Nucleus accumbens (tissue), 56 donors: Measurements from ENCODE around the gene UBE2E2.

ENCODE experiments used
- DNase-seq, 56 donors: peaks; one replicate each; lab custom pipeline; 2025; lab: John Stamatoyannopoulos, UW

The UBE2E2 gene

GRCh38 chr3:23192816-23193215 lies 10.3 kb upstream of the UBE2E2 start:
- DNase-seq = no peak

GRCh38 chr3:23193831-23194230 lies 9.3 kb upstream of the UBE2E2 start:
- no peak for DNase-seq

GRCh38 chr3:23198801-23199200 lies 4.3 kb upstream of the UBE2E2 start:
- DNase-seq = no peak

GRCh38 chr3:23199649-23200048 lies 3.5 kb upstream of the UBE2E2 start:
- no peak for DNase-seq

GRCh38 chr3:23201154-23201838 lies 1.8 kb upstream of the UBE2E2 start:
- DNase-seq = no peak

- peak in 33 of 56 donors; percentile 7 to 84 (median 63) for DNase-seq
These were observed 765 bp upstream of the UBE2E2 start for GRCh38 chr3:23202203-23202920.

- DNase-seq = peak in 37 of 56 donors; percentile 4 to 76 (median 46)
These were observed 692 bp downstream of the UBE2E2 start for GRCh38 chr3:23203708-23204330.

- no peak for DNase-seq
These were observed 3.2 kb downstream of the UBE2E2 start for GRCh38 chr3:23206366-23206765.

GRCh38 chr3:23209103-23209502 lies 6.0 kb downstream of the UBE2E2 start:
- no peak for DNase-seq

GRCh38 chr3:23209747-23210487 lies 6.8 kb downstream of the UBE2E2 start:
- DNase-seq = no peak

GRCh38 chr3:23213813-23214212 lies 10.7 kb downstream of the UBE2E2 start:
- no peak for DNase-seq

- no peak for DNase-seq
These were observed 14.9 kb downstream of the UBE2E2 start for GRCh38 chr3:23217872-23218554.

GRCh38 chr3:23219117-23219516 lies 16.0 kb downstream of the UBE2E2 start:
- no peak for DNase-seq

- no peak for DNase-seq
These were observed 16.4 kb downstream of the UBE2E2 start for GRCh38 chr3:23219552-23219951.

GRCh38 chr3:23221136-23221535 lies 18.0 kb downstream of the UBE2E2 start:
- DNase-seq = no peak

GRCh38 chr3:23232016-23232415 lies 28.9 kb downstream of the UBE2E2 start:
- DNase-seq = no peak

- DNase-seq = no peak
These were observed 29.7 kb downstream of the UBE2E2 start for GRCh38 chr3:23232854-23233253.

GRCh38 chr3:23235264-23235663 lies 32.1 kb downstream of the UBE2E2 start:
- DNase-seq = no peak

GRCh38 chr3:23236890-23237289 lies 33.8 kb downstream of the UBE2E2 start:
- no peak for DNase-seq

- no peak for DNase-seq
These were observed 35.0 kb downstream of the UBE2E2 start for GRCh38 chr3:23238156-23238555.
